Posterior cingulate gyrus (tissue), 11 donors: ENCODE results near the gene KRT36.

Source experiments
- DNase-seq, 10 donors: peaks; one replicate each; pipeline versions ENCODE4 v3.0.0 to v3.0.0-alpha.2; 2020 to 2021; ENCODE audit warnings: mixed read lengths in 3 of 10
- intact Hi-C: fragments of 100-400 bp; cut with DNase I; formaldehyde crosslinking; loops from one replicate; pipeline ENCODE4 v1.15.1; 2023

The KRT36 gene

DNA sequence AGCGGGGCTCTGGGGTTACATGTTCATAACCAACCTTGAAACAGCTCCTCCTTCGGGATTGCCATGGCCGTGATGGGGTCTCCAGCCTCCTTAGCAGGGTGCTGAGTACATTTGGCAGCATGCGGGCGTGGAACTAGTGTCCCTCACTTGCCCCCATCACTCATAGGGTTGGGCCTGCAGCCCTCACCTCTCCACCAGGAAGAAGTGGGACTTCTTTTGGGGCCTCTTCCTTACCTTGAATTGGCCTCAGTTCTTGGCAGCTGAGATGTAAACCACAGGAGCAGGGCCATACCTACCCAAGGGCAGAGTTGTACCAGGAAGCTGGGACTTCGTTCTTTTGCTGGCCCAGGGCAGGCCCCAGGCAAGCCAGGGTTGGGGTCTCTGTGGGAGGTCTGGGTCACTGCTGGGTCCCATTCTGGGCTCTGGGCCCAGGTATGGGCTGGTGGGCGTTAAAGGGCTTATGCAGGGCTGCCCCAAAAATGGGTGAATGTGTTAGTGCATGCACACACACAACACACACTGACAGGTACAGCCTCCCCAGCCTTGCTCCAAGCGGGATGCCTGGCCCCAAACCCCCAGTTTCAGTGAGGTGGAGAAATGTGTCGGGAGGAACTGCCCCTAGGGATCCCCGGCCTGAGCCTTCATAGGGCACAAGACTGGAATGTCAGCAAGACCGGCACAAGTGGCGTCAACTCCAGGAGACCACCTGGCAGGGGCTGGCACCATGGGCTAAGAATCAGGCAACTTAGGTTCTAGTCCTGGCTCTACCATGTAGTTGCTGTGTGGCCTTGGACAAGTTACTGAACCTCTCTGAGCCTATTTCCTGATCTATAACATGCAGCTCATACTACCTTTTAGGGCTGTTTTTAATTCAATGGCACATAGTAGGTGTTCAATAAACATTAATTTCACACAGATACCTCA is 32.9 kb upstream of the KRT36 start:
- intact Hi-C loops: no loop called here
- peak in 1 of 10 donors; percentile 21 for DNase-seq

DNA sequence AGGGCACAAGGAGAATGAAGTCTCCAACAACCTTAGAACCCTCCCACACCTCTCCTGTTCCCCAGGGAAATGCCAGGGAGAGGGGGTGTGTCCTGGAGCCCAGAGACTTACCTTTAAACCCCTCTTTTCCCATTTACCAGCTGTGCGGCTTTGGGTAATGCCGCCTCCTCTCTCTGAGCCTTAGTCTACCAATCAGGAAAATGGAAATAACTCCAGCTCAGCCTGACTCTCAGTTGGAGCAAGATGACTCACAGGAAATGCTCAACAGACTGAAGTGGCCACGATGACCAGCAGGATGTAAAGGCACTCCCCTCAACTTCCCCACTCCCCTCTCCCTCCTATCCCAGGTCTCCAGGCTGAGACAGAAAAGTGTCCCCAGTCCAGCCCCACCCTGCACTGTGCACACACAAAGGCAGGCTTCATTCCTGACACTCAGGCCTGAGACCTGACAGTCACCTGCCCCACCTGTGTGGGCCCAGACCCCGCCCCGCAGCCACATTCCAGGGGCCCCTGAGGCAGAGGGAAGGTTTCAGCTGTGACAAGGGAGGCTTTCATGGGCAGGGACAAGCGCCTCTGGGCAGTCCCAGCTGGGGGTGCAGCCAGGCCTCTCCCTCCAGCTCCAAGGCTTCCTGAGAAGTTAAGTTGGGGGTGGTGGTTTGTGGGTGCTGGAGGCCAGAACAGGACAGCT is 32.0 kb upstream of the KRT36 start:
- DNase-seq: peak in 1 of 10 donors; percentile 49
- intact Hi-C loops: no loop called here

DNA sequence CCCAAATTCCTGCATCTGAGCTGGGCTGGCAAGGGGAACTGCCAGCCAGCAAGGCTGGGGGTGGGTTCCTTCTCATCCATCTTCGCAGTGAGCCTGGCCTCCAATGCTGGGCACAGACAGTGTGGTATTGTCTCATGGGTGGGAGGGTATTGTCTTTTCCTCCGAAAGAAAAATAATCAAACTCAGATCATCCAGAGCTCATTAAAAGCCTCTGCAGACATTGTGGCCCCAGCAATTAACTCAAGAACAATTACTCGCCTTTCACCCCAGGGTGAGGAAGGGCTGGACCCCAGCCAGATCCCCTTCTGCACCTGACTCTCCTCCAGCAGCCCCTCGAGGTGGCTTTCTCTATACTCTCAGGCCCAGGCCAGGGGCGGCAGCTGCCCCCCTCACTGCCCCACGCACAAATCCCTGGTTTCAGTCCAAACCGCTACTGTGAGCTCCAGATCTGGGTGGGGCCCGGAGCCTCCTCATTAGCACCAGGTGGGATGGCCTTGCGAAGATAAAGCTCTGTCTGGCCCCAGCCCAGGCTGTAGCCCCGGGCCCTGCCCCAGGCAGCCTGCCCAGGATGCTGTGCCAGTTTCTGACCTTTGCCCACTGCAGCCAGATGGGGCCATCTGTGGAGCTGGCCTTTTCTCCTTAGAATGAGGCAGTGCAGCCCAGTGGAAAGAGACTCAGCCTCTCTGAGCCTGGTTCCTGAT is 31.3 kb upstream of the KRT36 start:
- intact Hi-C loops: no loop called here
- peak in 1 of 10 donors; percentile 67 for DNase-seq

GRCh38 chr17:41519501-41520224 is 30.0 kb upstream of the KRT36 start:
- intact Hi-C loops: no loop called here
- DNase-seq: peak in 1 of 10 donors; percentile 64

DNA sequence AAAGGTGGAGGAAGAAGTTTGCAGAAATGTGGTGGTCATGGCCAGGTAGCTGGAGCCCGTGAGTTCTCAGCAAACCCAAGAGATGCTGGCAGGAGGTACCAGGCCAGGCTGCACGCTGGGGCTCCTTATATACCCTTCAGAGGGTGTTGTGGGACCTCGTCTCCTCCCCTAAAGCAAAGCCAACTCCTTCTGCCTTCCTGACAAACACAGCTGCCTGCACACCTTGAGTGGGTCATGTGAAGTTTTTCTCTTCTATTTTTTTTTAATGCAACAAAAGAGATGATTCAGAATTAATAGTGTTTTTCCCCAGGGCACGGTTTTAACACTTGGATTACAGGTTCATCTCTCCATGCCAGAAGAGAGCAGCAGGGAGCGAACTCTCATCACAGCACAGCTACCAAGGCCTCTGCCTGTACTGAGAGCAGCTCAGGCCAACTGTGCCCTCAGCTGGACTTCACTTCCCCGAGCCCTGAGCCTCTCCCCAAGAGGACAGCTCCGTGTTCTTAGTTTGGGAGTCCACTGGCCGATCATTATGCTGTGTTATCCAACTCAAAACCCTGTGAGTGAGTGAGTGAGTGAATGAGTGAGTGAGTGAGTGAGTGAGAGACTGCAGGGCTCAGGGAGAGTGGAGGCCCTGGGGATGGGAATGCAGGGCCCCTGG is 29.2 kb upstream of the KRT36 start, which contains the start of gene KRT15:
KRT15 (minus strand) TSS at position 102 of the 661 bp plus-strand sequence; CDS start at position 39, 63 bp downstream.
- intact Hi-C loops: no loop called here
- DNase-seq: peak in 1 of 10 donors; percentile 58

DNA sequence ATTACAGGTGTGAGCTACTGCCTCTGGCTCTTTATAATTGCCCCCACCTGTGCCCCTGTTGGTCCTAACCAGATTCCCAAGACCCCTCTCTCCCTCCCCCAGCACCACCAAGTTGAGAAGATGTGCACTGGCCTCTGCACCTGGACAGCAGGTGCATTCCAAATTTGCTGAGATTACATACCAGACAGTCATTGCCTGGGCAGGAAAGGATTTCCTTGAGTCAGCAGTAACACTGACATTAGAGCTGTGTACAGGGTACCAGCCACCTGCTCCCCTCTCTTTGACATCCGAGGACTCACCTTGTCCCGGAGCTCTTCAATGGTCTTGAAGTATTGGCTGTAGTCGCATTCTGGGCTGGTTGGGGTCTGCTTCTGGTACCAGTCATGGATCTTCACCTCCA is 28.3 kb upstream of the KRT36 start:
- intact Hi-C loops: no loop called here
- DNase-seq: peak in 1 of 10 donors; percentile 56

- no peak for DNase-seq
- intact Hi-C loops: no loop called here
These were observed 27.1 kb upstream of the KRT36 start for GRCh38 chr17:41516830-41517283.

DNA sequence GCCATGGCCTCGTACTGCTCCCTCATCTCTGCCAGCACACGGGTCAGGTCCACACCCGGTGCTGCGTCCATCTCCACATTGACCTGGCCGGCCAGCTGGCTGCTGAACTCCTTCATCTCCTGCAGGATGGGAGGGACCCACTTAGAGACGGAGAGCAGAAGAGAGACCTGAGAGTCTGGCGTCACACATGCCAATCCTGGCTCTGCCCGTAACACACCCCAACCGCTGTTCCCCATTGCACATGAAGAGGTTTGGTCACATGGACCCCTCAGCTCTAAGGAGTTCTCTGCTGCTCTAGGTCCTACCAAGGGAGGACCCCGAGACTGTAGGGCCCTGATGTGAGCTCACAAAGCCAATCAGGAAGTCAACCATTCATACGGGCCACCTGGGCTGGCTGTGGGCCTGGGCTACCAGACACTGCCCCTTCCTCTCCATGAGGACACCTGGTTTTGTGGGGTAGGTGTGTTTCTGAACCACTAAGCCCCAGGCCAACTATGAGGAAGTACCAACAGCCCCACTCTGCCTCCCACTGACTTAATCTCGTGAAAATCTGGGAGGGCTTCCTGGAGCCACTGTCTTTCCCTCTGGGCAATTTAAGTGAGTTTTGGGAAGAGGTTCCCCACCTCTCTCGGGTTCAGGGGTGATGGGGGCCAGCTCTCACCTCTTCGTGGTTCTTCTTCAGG is 26.6 kb upstream of the KRT36 start:
- no peak for DNase-seq
- intact Hi-C loops: no loop called here

GRCh38 chr17:41513168-41513547 is 23.4 kb upstream of the KRT36 start:
- intact Hi-C loops: no loop called here
- DNase-seq: no peak

DNA sequence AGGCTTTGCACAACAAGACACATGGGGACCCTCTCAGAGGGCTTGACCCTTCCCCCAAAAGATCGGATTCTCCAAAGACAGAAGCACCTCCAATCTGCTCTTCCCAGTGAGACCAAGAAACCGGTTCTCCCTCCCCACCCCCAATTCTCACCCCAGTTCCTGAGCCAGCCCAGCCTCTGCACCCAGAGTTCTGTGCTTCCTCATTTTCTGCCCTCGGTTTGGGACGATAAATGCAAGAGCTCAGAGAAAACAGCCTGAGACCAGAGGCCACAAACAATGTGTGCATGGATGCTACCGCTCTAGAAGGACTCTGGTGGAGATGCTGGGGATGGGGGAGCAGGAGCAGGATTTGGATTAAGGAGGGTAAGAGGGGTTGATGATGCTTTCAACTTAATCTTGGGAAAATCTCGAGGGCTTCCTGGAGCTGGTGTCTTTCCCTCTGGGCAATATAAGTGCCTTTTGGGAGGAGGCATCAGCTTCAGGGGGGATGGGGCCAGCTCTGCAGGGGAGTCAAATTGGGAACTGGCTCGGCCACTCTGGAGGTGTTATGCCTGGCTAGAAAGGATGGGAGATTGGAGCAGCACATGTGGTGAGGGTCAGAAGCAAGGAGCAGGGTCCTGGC is 22.9 kb upstream of the KRT36 start:
- no peak for DNase-seq
- intact Hi-C loops: no loop called here

DNA sequence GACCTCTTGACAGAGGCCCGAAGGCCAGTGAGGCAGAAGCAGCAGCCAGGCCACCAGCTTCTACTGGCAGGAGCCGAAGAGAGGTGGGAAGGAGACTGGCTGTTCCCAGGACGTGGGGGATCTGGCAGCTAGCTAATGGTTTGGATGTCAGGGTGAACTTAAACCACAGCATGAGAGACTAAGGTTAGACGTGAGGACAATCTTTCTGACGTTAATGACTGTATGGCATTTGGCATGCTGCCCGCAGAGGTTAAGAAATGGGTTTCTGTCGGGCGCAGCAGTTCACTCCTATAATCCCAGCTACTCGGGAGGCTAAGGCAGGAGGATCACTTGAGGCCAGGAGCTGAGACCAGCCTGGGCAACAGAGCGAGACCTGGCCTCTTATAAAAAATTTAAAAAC is 22.0 kb upstream of the KRT36 start:
- DNase-seq: no peak
- intact Hi-C loops: no loop called here

DNA sequence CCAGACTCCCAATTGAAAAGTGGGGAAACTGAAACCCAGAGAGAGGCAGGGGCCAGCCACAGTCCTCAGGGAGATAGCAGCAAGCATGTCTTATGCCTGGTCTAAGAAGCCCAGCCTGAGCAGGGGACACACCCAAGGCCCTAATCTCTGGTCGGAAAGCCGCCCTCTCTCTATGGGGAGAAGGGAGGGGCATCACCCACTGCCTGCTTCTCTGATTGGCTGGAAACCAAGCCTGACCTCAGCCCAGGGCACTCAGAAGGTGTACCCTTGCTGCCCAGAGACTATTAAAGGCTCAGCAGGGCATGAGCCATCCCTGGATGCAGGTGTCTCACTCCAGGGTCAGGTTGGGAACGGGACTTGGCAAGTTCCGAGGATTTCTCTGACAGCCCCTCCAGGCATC is 21.4 kb upstream of the KRT36 start:
- intact Hi-C loops: no loop called here
- DNase-seq: no peak

- no peak for DNase-seq
- intact Hi-C loops: no loop called here
These were observed 20.7 kb upstream of the KRT36 start for GRCh38 chr17:41510251-41511065.

- intact Hi-C loops: no loop called here
- no peak for DNase-seq
These were observed 17.7 kb upstream of the KRT36 start for GRCh38 chr17:41507315-41507880.

DNA sequence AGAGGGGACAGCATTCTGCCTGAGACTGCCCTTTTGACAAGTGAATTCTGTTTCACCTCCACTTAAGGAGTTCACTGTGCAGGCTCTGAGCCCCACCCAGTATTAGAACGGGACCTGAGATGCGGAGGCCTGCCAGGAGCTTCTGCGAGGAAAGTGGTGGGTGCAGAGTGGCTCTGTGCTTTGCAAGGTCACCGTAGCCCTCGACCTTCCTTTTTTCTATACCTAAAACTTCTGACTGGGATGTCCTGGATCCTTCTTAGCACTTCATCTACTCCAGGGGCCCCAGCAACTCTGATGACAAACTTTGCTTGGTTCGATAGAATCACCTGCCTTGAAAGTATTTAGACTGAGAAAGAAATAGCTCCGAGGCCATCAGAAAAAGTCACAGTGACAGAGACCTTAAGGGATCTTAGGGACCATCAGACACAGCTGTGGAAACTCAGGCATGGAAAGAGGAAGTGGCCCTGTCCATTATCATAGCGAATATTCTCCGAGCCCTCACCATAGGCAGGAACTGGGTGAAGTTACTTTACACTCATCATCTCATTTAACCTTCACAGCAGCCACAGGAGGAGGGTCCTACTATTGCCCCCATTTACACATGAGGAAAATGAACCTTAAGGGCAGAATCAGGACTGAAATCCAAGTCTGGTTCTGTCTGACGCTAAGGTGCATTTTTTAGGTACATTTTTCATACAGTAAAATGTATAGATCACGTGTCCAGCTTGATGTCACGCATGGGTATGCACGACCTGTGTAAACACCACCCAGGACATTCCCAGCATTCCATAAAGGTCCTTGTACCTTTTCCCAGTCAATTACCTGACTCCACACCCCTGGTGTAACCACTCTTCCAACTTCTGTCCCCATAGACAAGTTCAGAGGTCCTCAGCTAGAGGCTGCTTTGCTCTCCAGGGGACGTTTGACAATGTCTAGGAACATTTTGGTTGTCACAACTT is 16.4 kb upstream of the KRT36 start:
- intact Hi-C loops: no loop called here
- DNase-seq: no peak

GRCh38 chr17:41505007-41505808 is 15.5 kb upstream of the KRT36 start, which contains the start of gene KRT13:
Gene KRT13, minus strand, starts transcription at chr17:41505612. Its CDS starts 62 bp downstream, at chr17:41505550.
- no peak for DNase-seq
- intact Hi-C loops: no loop called here
